Endodermal cell (in vitro differentiated cells): Measurements from ENCODE around the gene ACAN. TPM values are rescaled to one million over a fixed set of nuclear protein-coding genes. Genes with fewer than 3 reads are reported as not detected.

ENCODE experiments used
- DNase-seq: peaks from one replicate; pipeline ENCODE4 v3.0.0-alpha.2; 2017
- H3K27ac ChIP-seq: 2 replicates; pipeline ENCODE4 v1.5.1; 2013; ENCODE audit warnings: mild to moderate bottlenecking, low read depth, low read length, moderate library complexity
- H3K27me3 ChIP-seq: 2 replicates; pipeline ENCODE4 v1.6.1; 2013; ENCODE audit warnings: mild to moderate bottlenecking, low read length, moderate library complexity; ENCODE audit not compliant: insufficient read depth, control insufficient read depth, poor library complexity, severe bottlenecking
- H3K36me3 ChIP-seq: 2 replicates; pipeline ENCODE4 v1.7.0; 2013; ENCODE audit warnings: mild to moderate bottlenecking, low read length, moderate library complexity; ENCODE audit not compliant: control insufficient read depth, insufficient read depth
- H3K4me1 ChIP-seq: one replicate; pipeline ENCODE4 v1.7.0; 2013; ENCODE audit warnings: low read length; ENCODE audit not compliant: control insufficient read depth, insufficient read depth
- H3K4me3 ChIP-seq: 2 replicates; pipeline ENCODE4 v1.5.1; 2013; ENCODE audit warnings: mild to moderate bottlenecking, low read length, moderate library complexity
- H3K9ac ChIP-seq: 2 replicates; pipeline ENCODE4 v1.6.1; 2013; ENCODE audit warnings: mild to moderate bottlenecking, low read length, moderate library complexity; ENCODE audit not compliant: poor library complexity, severe bottlenecking; ENCODE audit errors: extremely low read depth
- H3K9me3 ChIP-seq: 2 replicates; pipeline ENCODE4 v1.6.1; 2013; ENCODE audit warnings: mild to moderate bottlenecking, low read length, moderate library complexity; ENCODE audit not compliant: control insufficient read depth
- H3K27ac Mint-ChIP-seq: 2 replicates; pipeline ENCODE4 v1.8.0; 2020; ENCODE audit warnings: mixed read lengths
- H3K27me3 Mint-ChIP-seq: 2 replicates; pipeline ENCODE4 v1.8.0; 2021; ENCODE audit warnings: mild to moderate bottlenecking, mixed read lengths; ENCODE audit not compliant: insufficient read depth
- H3K36me3 Mint-ChIP-seq: 2 replicates; pipeline ENCODE4 v1.8.0; 2020; ENCODE audit warnings: low read depth, mixed read lengths
- H3K4me1 Mint-ChIP-seq: 2 replicates; pipeline ENCODE4 v1.8.0; 2020; ENCODE audit warnings: mixed read lengths
- H3K4me3 Mint-ChIP-seq: 2 replicates; pipeline ENCODE4 v1.8.0; 2020; ENCODE audit warnings: mild to moderate bottlenecking, moderate library complexity, mixed read lengths
- H3K9me3 Mint-ChIP-seq: 2 replicates; pipeline ENCODE4 v1.8.0; 2020; ENCODE audit warnings: mild to moderate bottlenecking, mixed read lengths
- CTCF ChIP-seq: fragments of 200-600 bp; sonication (generic); conservative IDR thresholded peaks from 2 replicates; pipeline ENCODE4 v1.5.0; 2021; ENCODE audit warnings: antibody characterized with exemption, mild to moderate bottlenecking
- WGBS, 2 experiments: methylation state at CpG; one replicate each; pipeline versions ENCODE4 v1.1.5 to v1.1.7; 2013; ENCODE audit warnings: missing lambda C conversion rate in 2 of 2, mixed read lengths in 1 of 2; ENCODE audit not compliant: insufficient coverage in 1 of 2, insufficient read length in 1 of 2; 5-methylcytosine and 5-hydroxymethylcytosine counted together
- total RNA-seq, 2 donors: library from RNA; stranded (reverse); fragmentation: NEBNext Ultra II Directional in 1 of 2; extraction: Animal tissue kit (Norgen Biotek cat#: 25700) in 1 of 2; gene quantifications; 2 replicates in 1 of 2; 3 replicates in 1 of 2; pipeline ENCODE4 v1.2.1, GENCODE V29; 2021

The ACAN gene
- total RNA-seq, 2 donors from 2014 or later: 0.38 to 0.75 TPM

- H3K9me3 ChIP-seq: no peaks in the 10 kb centered on the region
- 94 to 96% methylated on average over 18 to 21 of the region's 21 CpGs for WGBS, 2 experiments
- H3K27ac Mint-ChIP-seq: no peak overlapping the region
Observed at GRCh38 chr15:88843334-88843733, 40.1 kb downstream of the ACAN start.

GRCh38 chr15:88844749-88845386 lies 41.6 kb downstream of the ACAN start:
- 80 to 93% methylated on average over 3 to 5 of the region's 5 CpGs for whole genome bisulfite sequencing, 2 experiments
- Mint-ChIP-seq H3K4me1 (no peaks in the 10 kb centered on the region), H3K27ac (no peak overlapping the region), H3K27me3 (peaks cover 3% of the 10 kb centered on the region), H3K4me3 (no peak overlapping the region), H3K36me3 (no peaks in the 10 kb centered on the region), H3K9me3 (no peaks in the 10 kb centered on the region)
- H3K4me1 ChIP-seq: no peaks in the 10 kb centered on the region
- H3K9me3 ChIP-seq: no peaks in the 10 kb centered on the region
- no peaks in the 10 kb centered on the region for H3K27me3 ChIP-seq
- no peak for DNase-seq
- no peak overlapping the region for H3K4me3 ChIP-seq
- H3K36me3 ChIP-seq: no peaks in the 10 kb centered on the region
- no peak overlapping the region for H3K27ac ChIP-seq
- TF ChIP-seq CTCF: no peak
- H3K9ac ChIP-seq: no peak overlapping the region

More at GRCh38 chr15:88843334-88843733, 40.1 kb downstream of the ACAN start:
- no peak for DNase-seq
- Mint-ChIP-seq H3K4me3 (no peak overlapping the region), H3K4me1 (no peaks in the 10 kb centered on the region), H3K9me3 (no peaks in the 10 kb centered on the region), H3K36me3 (no peaks in the 10 kb centered on the region), H3K27me3 (peaks cover 3% of the 10 kb centered on the region)
- H3K9ac ChIP-seq: no peak overlapping the region
- no peak overlapping the region for H3K4me3 ChIP-seq
- no peaks in the 10 kb centered on the region for H3K36me3 ChIP-seq
- no peaks in the 10 kb centered on the region for H3K4me1 ChIP-seq
- H3K27ac ChIP-seq: no peak overlapping the region
- no peaks in the 10 kb centered on the region for H3K27me3 ChIP-seq
- TF ChIP-seq CTCF: no peak

GRCh38 chr15:88845616-88846015 lies 42.4 kb downstream of the ACAN start:
- no peak overlapping the region for H3K4me3 ChIP-seq
- H3K27me3 ChIP-seq: no peaks in the 10 kb centered on the region
- no peaks in the 10 kb centered on the region for H3K9me3 Mint-ChIP-seq
- H3K9ac ChIP-seq: no peak overlapping the region
- H3K4me1 ChIP-seq: no peaks in the 10 kb centered on the region
- no peaks in the 10 kb centered on the region for H3K36me3 ChIP-seq
- H3K4me1 Mint-ChIP-seq: no peaks in the 10 kb centered on the region
- H3K9me3 ChIP-seq: no peaks in the 10 kb centered on the region
- DNase-seq: no peak
- H3K27me3 Mint-ChIP-seq: peaks cover 3% of the 10 kb centered on the region
- 93 to 99% methylated on average over 11 to 15 of the region's 15 CpGs for WGBS, 2 experiments
- TF ChIP-seq CTCF: no peak
- no peak overlapping the region for H3K27ac ChIP-seq
- H3K27ac Mint-ChIP-seq: no peak overlapping the region
- H3K36me3 Mint-ChIP-seq: no peaks in the 10 kb centered on the region
- no peak overlapping the region for H3K4me3 Mint-ChIP-seq
